GM12874 (cell line): ENCODE measurements around the gene BTG1.

Source experiments
- TF ChIP-seq, protein P1 (sequence below): IDR thresholded peaks from 2 replicates; pipeline ENCODE4 v1.5.1; 2011; ENCODE audit warnings: low read depth, mild to moderate bottlenecking, control low read depth, low read length, moderate library complexity; ENCODE audit not compliant: insufficient read depth

The BTG1 gene

GRCh38 chr12:92118826-92119536 lies 26.7 kb downstream of the BTG1 start:
- TF ChIP-seq, protein P1, sequence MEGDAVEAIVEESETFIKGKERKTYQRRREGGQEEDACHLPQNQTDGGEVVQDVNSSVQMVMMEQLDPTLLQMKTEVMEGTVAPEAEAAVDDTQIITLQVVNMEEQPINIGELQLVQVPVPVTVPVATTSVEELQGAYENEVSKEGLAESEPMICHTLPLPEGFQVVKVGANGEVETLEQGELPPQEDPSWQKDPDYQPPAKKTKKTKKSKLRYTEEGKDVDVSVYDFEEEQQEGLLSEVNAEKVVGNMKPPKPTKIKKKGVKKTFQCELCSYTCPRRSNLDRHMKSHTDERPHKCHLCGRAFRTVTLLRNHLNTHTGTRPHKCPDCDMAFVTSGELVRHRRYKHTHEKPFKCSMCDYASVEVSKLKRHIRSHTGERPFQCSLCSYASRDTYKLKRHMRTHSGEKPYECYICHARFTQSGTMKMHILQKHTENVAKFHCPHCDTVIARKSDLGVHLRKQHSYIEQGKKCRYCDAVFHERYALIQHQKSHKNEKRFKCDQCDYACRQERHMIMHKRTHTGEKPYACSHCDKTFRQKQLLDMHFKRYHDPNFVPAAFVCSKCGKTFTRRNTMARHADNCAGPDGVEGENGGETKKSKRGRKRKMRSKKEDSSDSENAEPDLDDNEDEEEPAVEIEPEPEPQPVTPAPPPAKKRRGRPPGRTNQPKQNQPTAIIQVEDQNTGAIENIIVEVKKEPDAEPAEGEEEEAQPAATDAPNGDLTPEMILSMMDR: no peak

DNA sequence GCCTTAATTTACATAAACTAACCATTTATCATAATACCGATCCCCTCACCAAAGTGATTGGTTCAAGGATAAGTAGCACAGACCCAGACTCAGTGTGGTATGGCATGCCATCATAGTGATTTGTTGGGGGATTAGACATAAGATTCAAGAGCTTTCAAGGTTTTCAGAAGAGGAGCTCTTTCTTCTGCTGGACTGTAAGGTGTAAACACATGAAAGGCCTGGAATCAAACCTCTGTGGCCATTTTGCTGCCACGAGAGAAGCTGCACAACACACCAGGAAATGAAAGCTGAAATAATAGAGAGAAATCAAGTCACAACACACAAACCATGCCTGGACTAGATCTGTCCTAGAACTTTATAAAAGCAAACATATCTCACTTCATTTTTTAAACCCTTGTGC lies 30.8 kb downstream of the BTG1 start:
- TF ChIP-seq, protein P1: no peak

DNA sequence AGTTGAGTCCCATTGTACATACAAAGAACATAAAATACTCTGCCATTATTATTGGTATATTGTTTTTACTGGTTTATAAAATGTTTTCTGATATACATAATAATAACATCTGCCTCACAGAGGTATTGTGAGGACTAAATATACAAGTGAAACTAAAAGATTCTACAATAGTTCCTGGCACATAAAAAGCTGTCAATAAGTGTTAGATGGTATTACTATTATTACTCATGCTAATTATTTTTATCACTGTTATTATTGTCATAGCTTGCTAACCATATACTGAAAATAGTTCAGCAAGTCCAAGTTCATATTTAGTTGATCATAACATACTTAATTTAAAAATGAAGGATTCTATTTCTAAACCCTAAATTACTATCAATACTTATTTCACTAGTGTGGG lies 34.4 kb downstream of the BTG1 start:
- TF ChIP-seq, protein P1: no peak

DNA sequence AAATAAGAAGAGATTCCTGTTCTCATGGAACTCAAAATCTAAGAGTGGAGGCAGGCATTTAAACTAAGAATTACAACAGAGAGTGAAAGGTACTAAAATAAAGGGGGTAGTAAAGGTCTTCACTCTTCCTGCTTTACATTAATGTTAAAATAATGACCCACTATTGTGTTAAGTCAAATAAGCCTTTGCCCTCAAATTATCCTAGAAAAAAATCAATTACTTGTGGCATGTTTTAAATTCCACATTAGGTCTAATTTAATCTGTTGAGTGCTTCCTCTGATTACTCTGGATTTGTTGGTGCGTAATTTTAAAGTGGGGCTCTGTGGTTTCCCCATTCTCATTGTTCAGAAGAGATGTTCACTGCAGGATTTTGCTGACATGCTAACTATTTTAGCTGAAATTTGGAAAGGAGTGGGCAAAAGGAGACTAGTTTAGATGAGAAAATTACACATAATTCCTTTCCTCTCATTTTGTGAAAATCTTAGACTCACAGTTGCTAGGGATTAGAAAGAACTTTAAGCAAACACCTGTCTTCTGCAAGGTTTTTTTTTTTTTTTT lies 35.5 kb downstream of the BTG1 start:
- TF ChIP-seq, protein P1: no peak

- TF ChIP-seq, protein P1: no peak
Observed at GRCh38 chr12:92109613-92110012, 36.0 kb downstream of the BTG1 start.

DNA sequence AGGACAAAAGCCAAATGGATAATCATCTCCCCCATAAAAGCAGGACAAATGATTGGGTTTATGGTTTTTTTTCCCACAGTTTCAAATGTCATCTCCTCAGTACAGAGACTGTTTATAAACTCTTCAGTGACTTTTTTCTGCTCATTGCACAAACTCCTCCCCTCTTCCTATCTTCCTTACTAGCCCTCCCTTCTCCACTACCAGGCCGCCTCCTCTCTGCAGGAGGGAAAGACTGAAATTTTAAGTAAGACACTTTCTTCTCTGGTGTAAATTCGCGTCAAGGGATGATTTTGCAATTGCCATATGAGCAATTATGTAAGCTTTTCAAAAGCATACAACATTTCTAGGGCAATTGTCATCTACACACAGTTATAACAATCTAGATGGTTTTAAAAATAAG lies 37.0 kb downstream of the BTG1 start:
- TF ChIP-seq, protein P1: no peak

GRCh38 chr12:92107621-92108131 lies 38.0 kb downstream of the BTG1 start:
- TF ChIP-seq, protein P1: no peak
